NCI-H526 (cell line): ENCODE results near the gene SAMD7.

Source experiments
- DNase-seq, 2 experiments: peaks; one replicate each; lab custom pipeline; 2025; lab: John Stamatoyannopoulos, UW

Gene SAMD7

DNA sequence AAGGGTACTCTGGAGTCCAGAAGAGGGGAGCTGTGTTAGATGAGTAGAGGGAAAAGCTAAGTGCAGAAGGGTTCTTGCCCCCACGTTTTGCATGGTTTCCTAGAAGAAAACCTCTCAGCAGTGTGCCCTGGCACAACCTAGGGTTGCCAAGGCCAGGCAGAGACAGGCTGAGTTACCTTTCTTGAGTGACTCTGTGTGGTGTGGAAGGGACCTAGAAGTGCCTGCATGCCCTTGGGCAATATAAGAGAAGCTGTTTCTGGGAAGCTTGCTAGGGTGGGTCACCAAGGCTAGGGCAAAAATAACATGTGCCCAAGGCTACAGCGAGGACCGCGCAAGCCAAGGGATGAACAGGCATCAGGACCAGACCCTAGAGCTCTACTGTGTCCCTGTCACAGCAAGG, 3.4 kb upstream of the SAMD7 start:
- DNase-seq: no peak

DNA sequence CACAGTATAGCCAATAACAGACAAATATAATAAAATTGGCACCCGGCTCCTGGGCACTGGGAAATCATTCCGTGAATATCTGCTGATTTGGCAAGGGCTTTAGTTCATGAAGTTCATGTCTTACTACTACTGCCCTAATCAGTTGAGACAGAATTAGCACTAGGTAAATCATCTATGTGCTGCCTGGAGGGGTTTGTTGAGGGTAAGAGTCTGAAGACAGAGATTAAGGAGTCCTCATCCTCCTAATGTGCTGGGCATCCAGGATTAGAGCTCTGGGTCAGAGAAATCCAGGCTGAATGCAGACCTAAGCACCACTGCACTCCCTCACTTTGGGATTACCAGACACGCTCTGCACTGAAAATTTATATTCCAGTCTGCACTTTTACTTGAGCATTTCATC, 2.0 kb downstream of the SAMD7 start:
- no peak for DNase-seq

DNA sequence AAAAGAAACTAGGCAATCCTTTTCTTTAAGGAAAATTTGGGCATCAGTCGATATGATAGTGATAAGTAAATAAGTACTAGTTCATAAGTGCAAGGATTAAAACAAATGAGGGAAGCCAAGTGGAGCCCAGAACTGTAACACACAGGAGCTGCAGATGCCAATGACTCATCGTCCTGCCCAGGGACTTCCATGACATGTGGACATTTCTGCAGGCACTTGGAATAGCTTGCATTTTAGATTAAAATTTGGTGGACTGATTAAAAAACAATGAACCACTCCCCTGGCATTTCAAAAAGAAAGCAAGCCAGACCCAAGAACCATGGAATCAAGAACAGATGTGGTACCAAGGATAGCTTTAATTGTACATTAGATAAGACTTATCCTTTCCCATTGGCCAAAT, 2.9 kb downstream of the SAMD7 start:
- no peak for DNase-seq

DNA sequence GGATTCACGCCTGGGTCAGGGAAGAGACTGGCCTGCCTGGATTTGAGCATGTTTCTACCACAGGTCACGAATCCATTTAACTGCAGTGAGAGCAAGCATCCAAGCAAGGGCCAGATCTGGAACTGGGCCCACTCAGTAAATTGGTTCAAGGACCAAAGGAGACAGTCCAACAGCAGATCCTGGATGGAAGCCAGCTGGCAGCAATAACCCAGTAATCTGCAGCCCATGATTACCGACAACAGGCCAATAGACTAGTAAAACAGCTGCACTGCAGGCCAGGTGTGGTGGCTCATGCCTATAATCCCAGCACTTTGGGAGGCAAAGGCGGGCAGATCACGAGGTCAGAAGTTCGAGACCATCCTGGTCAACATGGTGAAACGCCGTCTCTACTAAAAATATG, 11.8 kb downstream of the SAMD7 start:
- no peak for DNase-seq

DNA sequence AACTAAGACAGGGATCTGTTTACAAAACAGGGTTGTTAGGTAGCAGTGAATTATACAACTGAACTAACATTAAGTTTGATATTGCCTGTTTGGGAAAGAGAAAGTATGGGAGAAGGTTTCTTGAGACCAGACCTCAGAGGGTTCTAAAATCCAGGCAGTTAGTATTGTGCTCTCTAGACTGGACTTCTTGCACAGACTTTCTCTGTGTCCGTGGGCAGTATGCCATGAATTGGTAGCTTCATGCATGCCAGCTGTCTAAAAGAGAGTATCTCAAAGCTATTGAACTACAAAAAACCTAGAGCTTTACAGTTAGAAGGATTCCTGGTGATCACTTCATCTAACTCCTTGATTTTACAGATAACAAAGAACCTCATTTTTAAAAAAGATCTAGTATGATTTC, 12.5 kb downstream of the SAMD7 start:
- DNase-seq: no peak

DNA sequence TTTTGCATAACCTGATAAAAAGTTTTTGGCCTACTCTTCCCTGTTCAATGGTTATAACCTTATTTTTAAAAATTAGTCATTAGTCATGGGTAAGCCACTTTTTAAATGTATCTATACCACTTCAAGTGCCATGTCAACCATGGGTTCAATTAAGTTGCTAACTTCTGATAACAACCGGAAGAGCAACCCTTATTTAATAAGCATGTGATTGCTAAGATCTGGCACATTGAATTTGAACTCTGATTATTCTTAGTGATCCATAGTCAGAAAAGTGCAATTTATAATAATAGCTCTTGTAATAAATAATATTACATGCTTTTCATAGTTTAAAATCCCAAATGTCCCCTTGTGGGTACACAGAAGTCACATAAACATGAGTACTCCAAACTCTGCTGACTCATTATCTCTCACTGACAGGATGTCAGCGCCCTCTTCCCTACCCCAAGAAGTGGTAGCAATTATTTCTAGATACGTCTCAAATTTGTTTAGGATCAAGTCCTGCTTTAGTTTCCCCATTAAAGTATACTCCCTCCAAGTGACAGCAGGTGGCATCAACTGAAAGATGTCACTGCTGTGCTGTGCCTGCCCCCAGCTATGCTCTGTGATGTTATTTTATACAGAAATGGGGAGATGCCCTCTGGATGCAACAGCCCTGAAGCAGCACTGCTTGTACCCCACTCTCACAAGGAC, 18.6 kb downstream of the SAMD7 start:
- DNase-seq: no peak

DNA sequence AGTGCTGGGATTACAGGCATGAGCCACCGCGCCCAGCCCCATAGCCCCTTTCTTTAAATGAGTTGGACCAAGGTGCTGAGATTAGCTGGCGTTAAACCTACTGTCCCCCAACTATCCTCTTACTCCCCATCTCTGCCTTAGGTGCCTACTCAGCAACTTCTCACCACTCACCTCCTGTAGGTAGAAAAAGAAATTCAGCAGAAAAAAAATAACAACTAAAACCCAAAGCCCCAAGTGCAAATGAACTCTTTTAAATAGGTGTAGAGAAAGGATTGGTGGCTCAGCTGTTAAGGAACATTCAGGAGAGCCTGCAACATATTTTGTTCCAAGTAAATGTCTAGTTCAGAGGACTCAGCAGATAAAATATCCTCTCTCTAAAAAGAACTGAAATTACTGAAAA, 19.5 kb downstream of the SAMD7 start:
- DNase-seq: no peak

DNA sequence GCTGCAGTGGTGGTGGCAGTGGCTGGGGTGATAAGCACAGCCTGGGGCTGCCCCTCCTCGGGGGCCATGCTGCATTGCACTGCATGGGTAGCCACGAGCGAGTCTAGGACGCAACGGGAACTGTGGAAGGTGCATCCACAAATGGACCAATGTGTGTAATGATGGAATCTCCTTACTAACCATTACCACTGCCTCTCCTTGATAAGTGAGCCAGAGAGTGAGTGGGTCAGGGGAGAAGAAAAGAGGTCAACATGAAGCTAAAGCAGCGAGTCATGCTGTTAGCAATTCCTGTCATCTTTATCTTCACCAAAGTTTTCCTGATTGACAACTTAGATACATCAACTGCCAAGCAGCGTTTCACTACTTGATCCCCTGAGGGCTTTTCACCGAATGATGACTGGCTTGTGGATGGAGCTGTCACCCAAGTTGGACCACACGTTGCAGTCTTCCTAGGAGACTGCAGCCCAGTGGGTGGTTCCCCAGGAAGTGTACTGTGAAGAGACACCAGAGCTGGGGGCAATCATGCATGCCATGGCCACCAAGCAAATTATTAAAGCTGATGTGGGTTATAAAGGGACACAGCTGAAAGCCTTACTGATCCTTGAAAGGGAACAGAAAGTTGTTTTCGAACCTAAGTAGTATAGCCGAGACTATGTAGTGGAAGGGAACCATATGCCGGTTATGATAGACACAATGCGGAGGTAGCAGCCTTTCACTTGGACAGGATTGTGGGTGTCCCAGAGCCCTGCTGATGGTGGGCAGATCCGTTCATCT, 20.6 kb downstream of the SAMD7 start:
- no peak for DNase-seq

DNA sequence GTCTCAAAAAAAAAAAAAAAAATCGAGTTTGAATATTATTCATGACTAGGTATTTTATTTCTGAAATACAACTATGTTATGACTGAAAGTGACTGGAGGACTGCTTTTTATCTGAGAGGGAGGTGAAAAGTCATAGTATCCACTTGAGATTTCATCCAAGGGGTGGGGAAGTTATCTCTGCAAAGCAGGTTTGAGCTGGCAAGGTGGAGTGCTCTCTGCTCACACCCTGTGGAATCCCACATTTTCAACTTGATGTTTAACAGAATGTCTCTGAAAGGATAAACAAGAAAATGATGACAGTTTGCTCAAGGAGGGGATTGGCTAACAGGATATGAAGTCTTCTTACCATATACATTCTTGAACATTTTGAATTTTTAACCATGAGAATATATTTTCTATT, 27.9 kb downstream of the SAMD7 start:
- no peak for DNase-seq

DNA sequence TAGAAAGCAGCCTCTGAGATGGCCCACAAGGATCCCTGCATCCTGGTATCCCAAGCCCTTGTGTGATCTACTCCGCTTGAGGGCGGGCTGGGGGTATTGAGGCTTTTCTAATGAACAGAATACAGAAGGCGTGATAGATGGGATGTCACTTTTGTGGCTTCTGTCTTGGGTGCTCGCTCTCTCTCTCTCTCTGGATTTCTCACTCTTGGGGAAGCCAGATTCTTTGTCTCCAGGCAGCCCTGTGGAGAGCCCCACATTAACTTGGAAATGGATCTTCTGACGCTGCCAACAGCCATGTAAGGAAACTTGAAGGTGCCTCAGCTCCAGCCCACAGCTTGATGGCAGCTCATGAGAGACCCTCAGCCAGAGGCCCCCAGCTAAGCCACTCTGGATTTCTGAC, 28.4 kb downstream of the SAMD7 start:
- no peak for DNase-seq

DNA sequence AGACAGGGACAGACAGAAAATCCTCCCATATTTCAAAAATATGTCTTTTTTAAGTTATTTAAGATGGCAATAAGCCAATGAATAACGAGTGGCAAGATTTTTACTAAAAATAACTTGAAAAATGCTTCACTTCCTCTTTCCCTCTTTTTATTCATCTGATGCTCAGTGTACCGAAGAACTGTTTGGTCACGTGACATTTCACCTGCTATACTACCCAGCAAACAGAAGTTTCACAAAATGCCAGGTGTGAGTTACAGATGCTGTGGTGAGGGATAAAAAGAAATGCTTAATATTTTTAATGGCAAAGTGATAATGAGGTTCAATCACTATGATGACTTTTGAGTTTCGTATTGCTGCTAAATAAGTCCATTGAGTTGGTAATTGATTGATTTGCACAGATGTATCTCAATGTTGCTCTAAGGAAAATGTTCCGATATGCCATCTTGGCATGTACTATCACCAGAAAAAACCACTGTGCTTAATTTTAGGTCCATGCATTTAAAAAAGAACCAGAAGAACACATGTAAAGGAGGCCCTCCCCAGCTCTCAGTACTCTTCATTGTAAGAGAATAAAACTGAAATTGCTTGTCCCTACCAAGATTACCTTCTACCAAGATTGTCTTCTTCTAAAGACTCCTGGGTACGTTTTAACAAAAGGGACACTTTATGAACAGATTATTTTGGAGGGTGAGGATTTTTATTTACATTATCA, 29.3 kb downstream of the SAMD7 start:
- no peak for DNase-seq

DNA sequence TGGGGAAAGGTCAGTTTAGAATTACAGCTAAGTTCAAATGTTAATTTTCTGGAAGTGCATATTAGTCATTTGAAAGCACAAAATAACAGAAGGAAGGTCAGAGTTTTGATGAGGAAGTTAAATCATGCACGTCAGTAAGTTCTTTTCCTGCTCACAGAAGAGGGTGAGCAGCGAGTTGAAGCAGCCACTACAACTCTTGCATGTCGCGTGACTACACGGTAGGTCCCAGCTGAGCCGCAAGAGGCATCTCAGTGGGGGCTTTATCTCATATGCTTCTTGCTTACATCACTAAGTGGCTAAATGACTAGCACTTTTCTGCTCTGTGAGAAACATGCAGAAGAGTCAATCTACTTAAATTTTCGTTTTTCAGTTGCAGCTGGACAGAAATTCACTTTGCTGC, 33.9 kb downstream of the SAMD7 start:
- DNase-seq: no peak

DNA sequence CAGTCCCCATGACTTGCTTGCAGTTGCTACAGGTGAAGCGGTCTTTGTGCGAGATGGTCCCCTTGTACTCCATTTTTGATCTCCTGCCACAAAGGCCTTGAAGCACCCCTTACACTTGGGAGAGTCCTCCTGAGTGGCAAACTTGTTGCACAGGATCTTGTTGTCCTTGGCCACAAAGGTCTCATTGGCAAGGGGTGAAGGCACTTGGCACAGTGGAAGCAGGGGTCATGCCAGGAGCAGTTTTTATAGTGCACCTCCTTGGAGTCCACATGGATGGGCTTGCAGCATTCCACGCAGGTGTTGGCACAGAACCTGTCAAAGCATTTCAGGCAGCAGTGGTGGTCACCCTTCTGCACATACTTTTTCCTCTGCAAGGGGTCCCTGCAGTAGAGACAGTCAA, 35.0 kb downstream of the SAMD7 start:
- no peak for DNase-seq

DNA sequence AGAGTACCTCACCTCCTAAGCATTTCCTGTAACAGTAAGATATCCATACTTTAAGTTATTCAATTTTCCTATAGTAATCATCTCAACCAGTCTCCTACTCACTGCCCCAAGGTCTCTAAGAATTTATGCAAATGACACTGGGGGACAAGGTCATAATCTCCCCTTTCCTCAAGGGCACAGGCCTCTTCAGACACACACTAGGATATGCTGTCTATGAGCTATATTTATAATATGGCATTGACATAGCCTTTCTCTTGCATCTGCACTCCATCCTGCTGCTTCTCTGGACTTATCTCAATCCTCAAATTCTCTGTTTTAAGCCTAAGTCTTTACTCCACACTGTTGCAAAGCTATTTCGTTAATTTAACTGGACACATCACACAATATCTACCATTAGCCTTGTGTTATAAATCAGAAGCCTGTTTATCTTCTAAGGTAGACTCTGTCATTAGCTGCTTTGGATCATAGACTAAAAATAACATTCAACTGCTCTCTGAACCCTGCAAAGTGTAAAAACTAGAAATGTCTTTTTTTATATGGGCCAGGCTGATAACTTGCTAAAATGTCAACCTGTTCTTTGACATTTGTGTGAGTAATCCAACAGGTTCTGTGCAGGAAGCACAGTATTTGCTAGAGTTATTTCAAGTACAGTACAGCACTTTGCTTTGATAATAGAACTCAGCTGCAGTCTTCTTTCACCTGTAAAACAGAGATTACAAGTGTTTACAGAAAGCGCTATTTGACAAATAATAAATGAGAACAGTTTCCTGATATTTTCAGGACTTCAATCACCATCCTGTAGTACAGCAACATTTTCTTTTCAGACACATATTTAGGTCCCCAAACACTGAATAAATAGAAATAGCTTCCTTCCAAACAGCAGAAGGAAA, 37.4 kb downstream of the SAMD7 start:
- DNase-seq: no peak

DNA sequence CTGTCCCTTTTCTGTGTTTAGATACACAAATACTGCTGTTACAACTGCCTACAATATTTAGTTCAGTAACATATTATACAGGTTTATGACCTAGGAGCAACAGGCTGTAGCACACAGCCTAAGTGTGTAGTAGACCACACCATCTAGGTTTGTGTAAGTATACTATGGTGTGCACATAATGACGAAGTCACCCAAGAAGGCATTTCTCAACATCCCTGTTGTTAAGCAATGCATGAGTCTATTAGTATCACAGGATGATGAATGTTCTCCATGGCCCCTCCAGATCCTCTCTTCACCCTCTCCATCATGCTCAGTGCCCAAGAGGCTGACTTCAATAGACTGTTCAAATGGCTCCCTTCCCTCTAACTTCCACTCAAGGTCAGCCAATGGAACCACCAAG, 40.7 kb downstream of the SAMD7 start:
- no peak for DNase-seq

DNA sequence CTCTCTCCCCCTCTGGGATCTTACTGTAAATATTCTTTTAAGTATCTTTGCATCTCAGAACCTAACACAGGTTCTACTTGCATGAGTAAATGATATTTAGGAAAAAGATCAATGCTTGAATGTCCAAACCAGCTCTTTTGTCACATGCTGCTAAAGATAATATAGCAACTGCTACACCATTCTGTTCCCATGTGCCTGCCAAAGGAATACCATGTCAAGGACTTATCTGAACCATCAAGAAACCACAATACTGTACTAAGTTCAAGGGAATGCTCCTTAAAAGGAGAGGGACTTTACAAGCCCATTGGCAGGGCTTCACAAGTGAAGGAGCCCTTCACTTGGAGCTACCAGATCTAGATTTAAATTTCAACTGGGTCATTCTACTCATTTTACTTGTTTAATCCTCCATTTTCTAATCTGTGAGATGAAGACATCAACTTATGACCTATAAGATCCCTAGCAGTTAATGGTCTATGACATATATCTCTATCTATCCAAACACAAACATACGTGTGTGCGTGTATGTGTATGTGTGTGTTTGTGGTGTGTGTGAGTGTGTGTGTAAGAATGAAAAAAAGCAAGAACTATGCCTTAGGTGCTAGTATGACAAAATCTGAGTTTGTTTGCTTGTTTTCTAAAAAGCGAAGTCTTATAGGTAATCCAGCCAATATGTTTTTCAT, 42.2 kb downstream of the SAMD7 start:
- no peak for DNase-seq

DNA sequence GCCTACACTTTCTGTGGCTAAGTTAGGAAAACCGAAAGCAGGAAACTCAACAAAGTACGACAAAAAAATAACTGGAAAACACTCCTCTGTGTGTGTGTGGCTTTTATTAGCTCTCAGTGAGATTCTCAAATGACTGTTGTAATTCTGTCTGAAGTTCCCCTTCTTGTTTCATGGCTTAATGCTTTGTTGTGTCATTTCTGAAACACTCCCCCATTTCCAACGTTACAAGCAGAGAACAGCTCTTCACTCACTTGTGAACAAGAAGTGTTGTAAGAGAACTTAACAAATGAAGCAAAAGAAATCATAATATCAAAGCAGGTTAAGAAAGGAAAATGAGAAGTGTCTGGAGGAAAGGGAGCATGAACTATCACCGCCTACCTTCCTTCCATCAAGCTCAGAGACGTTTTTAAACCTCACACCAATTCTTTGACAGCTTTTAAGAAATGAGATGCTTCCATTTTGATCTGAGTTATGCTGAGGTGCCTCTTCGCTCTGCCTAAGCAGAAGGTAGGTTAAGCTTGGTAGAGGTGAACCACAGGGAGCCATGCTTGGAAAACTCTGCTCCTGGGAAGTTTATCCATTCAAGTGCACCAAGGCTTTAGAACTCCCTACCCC, 42.9 kb downstream of the SAMD7 start:
- no peak for DNase-seq

DNA sequence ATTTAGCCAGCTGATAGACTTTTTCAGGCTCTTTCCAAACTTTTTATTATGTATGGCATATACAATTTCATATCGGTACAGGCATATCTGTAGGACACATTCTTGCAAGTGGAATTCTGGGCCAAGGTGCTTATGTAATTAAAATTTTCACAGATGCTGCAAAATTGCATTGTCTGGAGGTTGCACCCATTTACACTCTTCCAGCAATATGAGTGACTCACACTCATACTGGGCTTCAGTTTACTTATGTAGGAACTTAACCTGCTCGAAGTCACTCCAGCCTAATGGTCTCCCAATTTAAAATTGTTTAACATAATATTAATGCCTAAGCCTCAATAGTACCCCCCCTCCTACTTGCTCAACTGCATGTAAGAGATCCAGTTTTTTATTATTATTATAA, 44.0 kb downstream of the SAMD7 start:
- DNase-seq: no peak

DNA sequence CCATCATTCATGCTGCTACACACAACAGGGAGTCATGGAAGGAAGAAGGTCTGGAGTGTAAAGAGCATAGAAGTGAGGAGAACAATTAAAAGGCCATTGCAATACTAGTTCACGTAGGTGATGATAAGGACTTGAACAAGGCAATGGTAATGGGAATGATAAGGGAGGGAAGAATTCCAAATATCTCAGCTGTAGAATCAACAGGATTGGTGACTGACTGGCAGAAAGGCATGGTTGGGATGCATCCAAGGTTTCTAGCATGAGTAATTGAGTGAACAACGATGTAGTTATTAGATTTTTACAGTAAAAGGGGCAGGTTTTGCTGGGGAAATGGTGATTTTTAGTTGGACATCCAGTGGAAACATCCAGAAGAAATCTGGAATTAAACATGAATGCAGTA, 52.8 kb downstream of the SAMD7 start:
- no peak for DNase-seq

DNA sequence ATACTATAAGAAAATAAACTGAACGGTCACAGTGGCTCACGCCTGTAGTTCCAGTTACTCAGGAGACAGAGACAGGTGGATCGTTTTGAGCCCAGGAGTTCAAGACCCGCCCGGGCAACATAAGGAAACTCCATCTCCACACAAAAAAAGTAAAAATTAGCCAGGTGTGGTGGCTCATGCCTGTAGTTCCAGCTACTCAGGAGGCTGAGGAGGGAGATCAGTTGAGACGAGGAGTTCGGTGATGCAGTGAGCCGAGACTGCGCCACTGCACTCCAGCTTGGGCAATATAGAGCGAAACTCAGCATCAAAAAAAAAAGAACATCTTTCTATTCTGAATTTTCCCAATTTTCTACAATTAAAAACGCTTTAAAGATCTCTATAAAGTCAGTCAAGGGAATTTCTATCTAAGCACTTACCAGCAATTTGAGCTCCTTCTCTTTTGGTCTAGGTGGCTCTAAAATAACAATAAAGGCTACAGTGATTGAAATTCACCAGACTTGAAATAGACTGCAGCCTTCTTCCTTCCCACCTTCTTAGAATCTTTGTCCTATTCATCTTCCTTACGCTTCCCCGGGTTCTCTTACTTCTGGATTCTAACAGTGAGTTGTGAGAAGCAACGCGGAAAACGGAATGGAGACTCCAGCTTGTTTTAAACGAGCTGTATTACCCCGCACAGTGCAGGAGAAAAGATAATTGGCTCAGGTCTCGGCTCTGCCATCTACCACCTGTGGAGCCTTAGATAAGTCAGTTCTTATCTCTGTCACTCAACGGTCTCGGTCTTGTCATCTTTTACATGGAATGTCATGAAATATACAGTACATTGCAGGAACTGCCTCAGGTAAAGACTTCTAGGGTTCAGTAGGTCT, 54.4 kb downstream of the SAMD7 start:
- peak; percentile 67 to 69 for DNase-seq
